ENCODE measurements around the gene TGFA. TPM values are rescaled to one million over a fixed set of nuclear protein-coding genes. Genes with fewer than 3 reads are reported as not detected.

Gene TGFA
- total RNA-seq, 1 donor from 2014 or later: 89.1 TPM

GRCh38 chr2:70554338-70554892 is 789 bp upstream of the TGFA start:
- DNase-seq (ENCODE audit: low read depth): no peak

GRCh38 chr2:70553334-70553583 is 367 bp downstream of the TGFA start:
- no peak for TF ChIP-seq CTCF (conservative IDR thresholded peaks at IDR 0.05; ENCODE audit: low read depth, low read length)
- H3K4me3 ChIP-seq (ENCODE audit: low read depth, low read length): peak overlapping the region; percentile 94
- no peak for DNase-seq (ENCODE audit: low read depth)

More at GRCh38 chr2:70554338-70554892, 789 bp upstream of the TGFA start:
- no peak for TF ChIP-seq CTCF (conservative IDR thresholded peaks at IDR 0.05; ENCODE audit: low read depth, low read length)
- peak overlapping the region; percentile 94 for H3K4me3 ChIP-seq (ENCODE audit: low read depth, low read length)

- no peak for TF ChIP-seq CTCF (conservative IDR thresholded peaks at IDR 0.05; ENCODE audit: low read depth, low read length)
- H3K4me3 ChIP-seq (ENCODE audit: low read depth, low read length): peak overlapping the region; percentile 94
- DNase-seq (ENCODE audit: low read depth): no peak
Measured at GRCh38 chr2:70552501-70553333, 909 bp downstream of the TGFA start.

GRCh38 chr2:70551167-70551566 is 2.5 kb downstream of the TGFA start:
- peak; percentile 80 for DNase-seq (ENCODE audit: low read depth)
- no peak for TF ChIP-seq CTCF (conservative IDR thresholded peaks at IDR 0.05; ENCODE audit: low read depth, low read length)
- H3K4me3 ChIP-seq (ENCODE audit: low read depth, low read length): peak overlapping the region; percentile 94

GRCh38 chr2:70549962-70550361 is 3.7 kb downstream of the TGFA start:
- H3K4me3 ChIP-seq (ENCODE audit: low read depth, low read length): no peak overlapping the region
- no peak for TF ChIP-seq CTCF (conservative IDR thresholded peaks at IDR 0.05; ENCODE audit: low read depth, low read length)

GRCh38 chr2:70549064-70549710 is 4.4 kb downstream of the TGFA start:
- no peak overlapping the region for H3K4me3 ChIP-seq (ENCODE audit: low read depth, low read length)
- no peak for DNase-seq (ENCODE audit: low read depth)
- no peak for TF ChIP-seq CTCF (conservative IDR thresholded peaks at IDR 0.05; ENCODE audit: low read depth, low read length)

More at GRCh38 chr2:70549962-70550361, 3.7 kb downstream of the TGFA start:
- DNase-seq (ENCODE audit: low read depth): no peak
